ENCODE results near the gene AKAP13.
"Not testable (repeated sequence)": the region's sequence is repeated elsewhere in the genome, so short reads cannot be mapped to it uniquely, and the experiment has no call there.

AKAP13 gene

GRCh38 chr15:85532689-85533088 is 152.3 kb downstream of the AKAP13 start:
- no peak for DNase-seq (ENCODE audit: low read depth in 2 of 2)

GRCh38 chr15:85534031-85534430 is 153.6 kb downstream of the AKAP13 start:
- no peak for DNase-seq (ENCODE audit: low read depth in 2 of 2)

- not testable (repeated sequence) for DNase-seq (ENCODE audit: low read depth in 2 of 2)
Measured at GRCh38 chr15:85535533-85536330, 155.3 kb downstream of the AKAP13 start.

- no peak for DNase-seq (ENCODE audit: low read depth in 2 of 2)
Measured at GRCh38 chr15:85536341-85536740, 155.9 kb downstream of the AKAP13 start.

- no peak for DNase-seq (ENCODE audit: low read depth in 2 of 2)
Measured at GRCh38 chr15:85539491-85539890, 159.1 kb downstream of the AKAP13 start.

GRCh38 chr15:85540085-85540797 is 159.8 kb downstream of the AKAP13 start:
- DNase-seq (ENCODE audit: low read depth in 2 of 2) = no peak

GRCh38 chr15:85541744-85542143 is 161.3 kb downstream of the AKAP13 start:
- DNase-seq (ENCODE audit: low read depth in 2 of 2) = peak in 1 of 2 donors; percentile 21

- no peak for DNase-seq (ENCODE audit: low read depth in 2 of 2)
Measured at GRCh38 chr15:85542488-85542887, 162.1 kb downstream of the AKAP13 start.

GRCh38 chr15:85542895-85543331 is 162.5 kb downstream of the AKAP13 start:
- DNase-seq (ENCODE audit: low read depth in 2 of 2) = no peak

GRCh38 chr15:85543741-85544155 is 163.3 kb downstream of the AKAP13 start:
- peak; percentile 5 to 13 for DNase-seq (ENCODE audit: low read depth in 2 of 2)

- no peak for DNase-seq (ENCODE audit: low read depth in 2 of 2)
Measured at GRCh38 chr15:85545185-85545584, 164.8 kb downstream of the AKAP13 start.

- DNase-seq (ENCODE audit: low read depth in 2 of 2) = no peak
Measured at GRCh38 chr15:85545752-85546151, 165.3 kb downstream of the AKAP13 start.

- no peak for DNase-seq (ENCODE audit: low read depth in 2 of 2)
Measured at GRCh38 chr15:85547386-85547785, 167.0 kb downstream of the AKAP13 start.

GRCh38 chr15:85550283-85550682 is 169.9 kb downstream of the AKAP13 start:
- DNase-seq (ENCODE audit: low read depth in 2 of 2) = no peak

GRCh38 chr15:85551221-85551832 is 170.9 kb downstream of the AKAP13 start:
- DNase-seq (ENCODE audit: low read depth in 2 of 2) = no peak

- DNase-seq (ENCODE audit: low read depth in 2 of 2) = no peak
Measured at GRCh38 chr15:85554852-85555521, 174.6 kb downstream of the AKAP13 start.

GRCh38 chr15:85555875-85556617 is 175.6 kb downstream of the AKAP13 start:
- DNase-seq (ENCODE audit: low read depth in 2 of 2) = no peak

GRCh38 chr15:85556618-85556895 is 176.2 kb downstream of the AKAP13 start:
- no peak for DNase-seq (ENCODE audit: low read depth in 2 of 2)

- no peak for DNase-seq (ENCODE audit: low read depth in 2 of 2)
Measured at GRCh38 chr15:85557385-85557784, 177.0 kb downstream of the AKAP13 start.

GRCh38 chr15:85558848-85559247 is 178.4 kb downstream of the AKAP13 start:
- DNase-seq (ENCODE audit: low read depth in 2 of 2) = no peak

GRCh38 chr15:85559530-85559929 is 179.1 kb downstream of the AKAP13 start:
- DNase-seq (ENCODE audit: low read depth in 2 of 2) = no peak

- no peak for DNase-seq (ENCODE audit: low read depth in 2 of 2)
Measured at GRCh38 chr15:85562824-85563223, 182.4 kb downstream of the AKAP13 start.
